DMS79 treated with DMSO at 0.1 percent for 48 hours (cell line): Measurements from ENCODE around the gene NRSN2.
"Not testable (repeated sequence)": the region's sequence is repeated elsewhere in the genome, so short reads cannot be mapped to it uniquely, and the experiment has no call there.

Experiments
- DNase-seq: peaks from one replicate; lab custom pipeline; 2025; lab: John Stamatoyannopoulos, UW

NRSN2 gene

GRCh38 chr20:375265-375889, 28.5 kb downstream of the NRSN2 start:
- no peak for DNase-seq

- no peak for DNase-seq
Observed at GRCh38 chr20:376089-376488, 29.2 kb downstream of the NRSN2 start.

- no peak for DNase-seq
Observed at GRCh38 chr20:376750-377149, 29.8 kb downstream of the NRSN2 start.

- DNase-seq = not testable (repeated sequence)
Observed at GRCh38 chr20:377578-377977, 30.7 kb downstream of the NRSN2 start.

- no peak for DNase-seq
Observed at GRCh38 chr20:378961-379336, 32.0 kb downstream of the NRSN2 start.

DNA sequence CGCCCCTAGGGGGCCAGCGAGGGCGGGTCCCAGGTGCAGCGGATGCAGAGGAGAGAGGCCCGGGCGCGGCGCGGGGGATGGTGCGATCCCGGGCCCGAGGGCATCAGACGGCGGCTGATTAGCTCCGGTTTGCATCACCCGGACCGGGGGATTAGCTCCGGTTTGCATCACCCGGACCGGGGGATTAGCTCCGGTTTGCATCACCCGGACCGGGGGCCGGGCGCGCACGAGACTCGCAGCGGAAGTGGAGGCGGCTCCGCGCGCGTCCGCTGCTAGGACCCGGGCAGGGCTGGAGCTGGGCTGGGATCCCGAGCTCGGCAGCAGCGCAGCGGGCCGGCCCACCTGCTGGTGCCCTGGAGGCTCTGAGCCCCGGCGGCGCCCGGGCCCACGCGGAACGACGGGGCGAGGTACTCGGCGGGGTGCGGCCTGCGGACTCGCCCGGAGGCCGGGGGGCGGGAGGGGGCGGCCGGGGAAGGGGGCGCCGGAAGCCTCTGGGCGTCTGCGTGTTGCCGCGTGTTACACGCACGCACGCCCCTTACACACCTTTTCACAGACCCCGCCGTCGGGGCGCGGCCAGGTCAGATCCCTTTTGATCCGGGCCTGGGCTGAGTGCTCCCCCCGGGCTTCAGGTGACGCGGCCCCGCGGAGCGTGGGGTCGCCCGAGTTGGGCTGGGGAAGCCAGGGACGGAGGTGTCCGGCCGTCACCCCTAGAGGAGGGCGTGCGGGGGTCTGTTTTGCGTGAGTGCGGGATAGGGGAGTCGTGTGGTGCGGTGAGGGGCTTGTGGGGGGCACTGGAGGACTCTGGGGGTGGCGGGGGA, 34.1 kb downstream of the NRSN2 start:
- DNase-seq = peak; percentile 15

- DNase-seq = peak; percentile 13
Observed at GRCh38 chr20:381581-382290, 34.8 kb downstream of the NRSN2 start.

DNA sequence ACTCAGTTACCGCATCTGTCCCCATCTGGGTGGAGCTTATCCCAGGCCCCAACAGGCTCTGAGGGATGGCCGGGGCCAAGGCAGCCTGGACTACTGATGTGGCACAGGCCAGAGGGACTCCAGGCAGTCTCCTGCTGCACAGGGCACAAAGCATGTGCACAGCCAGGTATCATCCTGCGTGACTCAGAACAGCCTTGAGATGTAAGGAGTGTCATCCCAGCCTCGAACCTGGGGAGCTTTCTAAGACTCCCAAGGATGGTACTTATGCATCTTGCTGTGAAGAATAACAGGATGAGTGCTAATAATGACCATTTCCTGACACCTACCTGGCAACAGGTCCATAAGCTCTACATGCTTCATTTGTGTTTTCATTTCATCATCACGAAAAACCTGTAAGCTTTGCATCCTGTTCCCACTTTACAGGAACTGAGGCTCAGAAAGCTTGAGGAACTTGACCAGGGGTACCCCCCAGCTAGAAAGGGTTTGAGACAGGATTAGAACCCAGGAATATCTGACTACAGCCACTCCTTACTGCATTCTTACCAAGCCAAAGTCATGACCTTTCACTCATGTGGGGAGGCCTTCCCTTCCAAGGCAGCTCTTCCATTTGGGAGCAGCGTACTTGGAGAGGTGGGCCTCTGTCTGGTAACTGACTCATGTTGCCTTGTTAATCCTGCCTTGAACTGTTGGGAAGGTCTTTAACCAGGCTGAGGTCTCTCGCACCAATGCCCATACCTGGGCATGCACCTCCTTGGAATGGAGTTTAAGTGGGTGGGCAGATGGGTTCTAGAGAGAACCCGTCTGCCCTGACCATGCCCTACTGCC, 35.6 kb downstream of the NRSN2 start:
- DNase-seq = no peak

DNA sequence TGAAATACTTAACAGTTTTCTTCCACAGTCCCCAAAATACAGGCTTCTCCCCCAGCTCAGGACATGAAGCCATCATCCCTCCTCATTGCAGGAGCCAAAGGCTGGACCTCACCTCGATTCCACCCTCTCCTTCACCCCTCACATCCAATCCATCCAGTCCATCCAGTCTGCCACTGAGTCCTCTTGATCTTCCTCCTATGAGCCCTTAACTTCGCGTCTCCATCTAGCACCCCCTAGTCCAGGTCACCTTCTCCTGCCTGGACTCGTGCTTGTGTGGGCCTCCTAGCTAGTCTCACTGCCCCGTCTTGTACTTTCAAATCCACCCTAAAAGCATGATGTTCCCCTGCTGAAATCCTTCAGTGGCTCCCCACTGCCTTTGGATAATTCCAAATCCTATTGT, 37.0 kb downstream of the NRSN2 start:
- no peak for DNase-seq

- no peak for DNase-seq
Observed at GRCh38 chr20:384723-385122, 37.8 kb downstream of the NRSN2 start.

- DNase-seq = no peak
Observed at GRCh38 chr20:385448-385847, 38.5 kb downstream of the NRSN2 start.

GRCh38 chr20:386634-387033, 39.7 kb downstream of the NRSN2 start:
- not testable (repeated sequence) for DNase-seq

DNA sequence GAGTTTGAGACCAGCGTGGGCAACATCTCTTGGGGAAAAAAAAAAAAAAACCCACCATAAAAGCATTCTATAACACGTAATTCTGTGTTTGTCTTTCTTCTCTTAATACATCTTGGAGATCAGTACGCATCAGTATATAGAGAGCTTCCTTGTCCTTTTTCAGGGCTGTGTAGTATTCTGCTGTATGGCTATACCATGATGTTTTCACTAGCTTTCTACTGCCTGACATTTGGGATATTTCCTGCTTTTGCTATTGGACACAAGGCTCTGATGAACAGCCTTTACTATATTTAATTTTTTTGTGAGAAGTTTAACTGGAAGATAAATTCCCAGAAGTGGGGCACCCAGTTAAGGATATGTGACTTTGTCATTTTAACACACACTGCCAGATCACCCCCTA, 40.6 kb downstream of the NRSN2 start:
- no peak for DNase-seq

DNA sequence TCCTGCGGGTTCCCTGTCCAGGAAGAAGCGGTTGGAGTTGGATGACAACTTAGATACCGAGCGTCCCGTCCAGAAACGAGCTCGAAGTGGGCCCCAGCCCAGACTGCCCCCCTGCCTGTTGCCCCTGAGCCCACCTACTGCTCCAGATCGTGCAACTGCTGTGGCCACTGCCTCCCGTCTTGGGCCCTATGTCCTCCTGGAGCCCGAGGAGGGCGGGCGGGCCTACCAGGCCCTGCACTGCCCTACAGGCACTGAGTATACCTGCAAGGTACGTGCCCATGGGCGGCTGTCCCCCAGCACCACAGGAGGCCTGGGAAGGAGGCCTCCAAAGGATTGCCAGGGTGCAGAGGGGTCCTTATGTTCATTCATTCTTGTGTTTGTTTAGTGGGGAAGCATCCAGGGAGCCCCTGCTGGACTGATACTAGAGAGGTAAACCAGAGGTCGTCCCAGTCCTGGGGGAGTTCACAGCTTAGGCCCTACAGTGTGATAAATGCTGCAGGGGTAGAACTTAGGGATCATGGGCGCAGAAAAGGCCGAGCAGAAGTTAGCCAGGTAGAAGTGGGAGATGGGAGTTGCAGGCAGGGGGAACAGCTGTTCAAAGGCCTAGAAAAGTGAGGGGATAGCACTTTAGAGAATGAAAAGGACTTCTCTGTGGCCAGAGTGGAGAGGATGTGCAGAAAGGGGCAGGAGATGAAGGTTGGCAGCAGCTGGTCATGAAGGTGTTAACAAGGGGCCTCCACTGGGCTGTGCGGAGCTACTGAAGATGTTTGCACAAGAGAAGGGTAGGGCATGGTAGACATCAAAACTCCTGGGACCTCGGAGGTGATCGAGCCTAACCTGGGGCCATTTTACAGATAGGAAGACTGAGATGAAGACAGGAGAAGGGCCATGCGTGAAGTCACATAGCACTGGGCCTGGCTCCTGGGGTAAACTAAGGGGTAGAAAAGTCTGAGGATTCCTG, 41.4 kb downstream of the NRSN2 start:
- no peak for DNase-seq

- no peak for DNase-seq
Observed at GRCh38 chr20:389220-389619, 42.3 kb downstream of the NRSN2 start.

GRCh38 chr20:391041-391711, 44.3 kb downstream of the NRSN2 start:
- DNase-seq = no peak

GRCh38 chr20:393296-393695, 46.4 kb downstream of the NRSN2 start:
- not testable (repeated sequence) for DNase-seq

GRCh38 chr20:396252-396618, 49.3 kb downstream of the NRSN2 start:
- DNase-seq = no peak

DNA sequence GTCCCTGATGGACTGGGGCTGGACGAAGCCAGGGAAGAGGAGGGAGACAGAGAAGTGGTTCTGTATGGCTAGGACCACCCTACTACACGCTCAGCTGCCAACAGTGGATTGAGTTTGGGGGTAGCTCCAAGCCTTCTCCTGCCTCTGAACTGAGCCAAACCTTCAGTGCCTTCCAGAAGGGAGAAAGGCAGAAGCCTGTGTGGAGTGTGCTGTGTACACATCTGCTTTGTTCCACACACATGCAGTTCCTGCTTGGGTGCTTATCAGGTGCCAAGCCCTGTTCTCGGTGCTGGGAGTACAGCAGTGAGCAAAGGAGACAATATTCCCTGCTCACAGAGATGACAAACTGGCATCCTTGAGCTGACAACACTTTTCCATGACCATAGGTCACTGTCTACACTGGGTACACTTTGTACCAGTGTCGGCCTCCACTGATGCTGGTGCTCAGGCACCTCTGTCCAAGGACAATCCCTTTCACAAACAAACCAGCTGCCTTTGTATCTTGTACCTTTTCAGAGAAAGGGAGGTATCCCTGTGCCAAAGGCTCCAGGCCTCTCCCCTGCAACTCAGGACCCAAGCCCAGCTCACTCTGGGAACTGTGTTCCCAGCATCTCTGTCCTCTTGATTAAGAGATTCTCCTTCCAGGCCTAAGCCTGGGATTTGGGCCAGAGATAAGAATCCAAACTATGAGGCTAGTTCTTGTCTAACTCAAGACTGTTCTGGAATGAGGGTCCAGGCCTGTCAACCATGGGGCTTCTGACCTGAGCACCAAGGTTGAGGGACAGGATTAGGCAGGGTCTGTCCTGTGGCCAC, 49.9 kb downstream of the NRSN2 start:
- no peak for DNase-seq
